Measurements from ENCODE around the gene PTPRF. TPM values are rescaled to one million over a fixed set of nuclear protein-coding genes. Genes with fewer than 3 reads are reported as not detected.

PTPRF gene
- total and polyA plus RNA-seq, 4 donors, result 41.2 to 241 (median 85.6) TPM

DNA sequence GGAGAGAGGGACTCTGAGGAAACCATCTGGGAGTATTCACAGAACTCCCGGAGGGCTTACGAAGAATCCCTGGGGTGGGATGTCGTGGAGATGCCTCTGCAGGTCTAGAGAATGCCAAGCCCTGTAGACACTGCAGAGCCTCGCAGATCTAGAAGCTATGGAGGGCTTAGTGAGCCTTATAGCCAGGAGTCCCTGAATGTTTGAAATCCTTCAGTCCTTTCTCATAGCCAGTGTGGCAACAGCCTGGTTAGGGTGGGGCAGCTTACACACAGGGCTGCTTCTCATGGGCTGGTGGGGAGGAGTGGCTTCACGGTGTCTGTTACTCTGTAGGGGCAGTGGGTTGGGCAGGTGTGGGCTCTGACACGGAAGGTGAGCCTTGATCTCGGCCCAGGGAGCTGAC is 75.1 kb downstream of the PTPRF start:
- no peaks in the 10 kb centered on the region for H3K9me3 ChIP-seq (ENCODE audit: control insufficient read depth in 4 of 4, low read length in 3 of 4)
- H3K4me3 ChIP-seq (ENCODE audit: low read depth in 1 of 3, low read length in 3 of 3), result no peak overlapping the region
- no peaks in the 10 kb centered on the region for H3K4me1 ChIP-seq (ENCODE audit: control insufficient read depth in 4 of 4, insufficient read depth in 4 of 4, low read length in 3 of 4)
- H3K27ac ChIP-seq (ENCODE audit: low read depth in 1 of 2, low read length in 2 of 2), result no peak overlapping the region
- no peak for DNase-seq (ENCODE audit: low spot score)
- no peak overlapping the region for H3K9ac ChIP-seq (ENCODE audit: low read depth in 1 of 2, low read length in 2 of 2)
- WGBS, result 94% methylated on average over 7 of the region's 7 CpGs
- H3K36me3 ChIP-seq (ENCODE audit: control insufficient read depth in 4 of 4, insufficient read depth in 3 of 4, low read depth in 1 of 4, low read length in 3 of 4), result peaks cover 22 to 85% (median 63%) of the 10 kb centered on the region in 4 donors
- H3K27me3 ChIP-seq (ENCODE audit: control insufficient read depth in 4 of 4, insufficient read depth in 4 of 4, low read length in 3 of 4), result no peaks in the 10 kb centered on the region
- TF ChIP-seq EGR1 (IDR thresholded peaks at IDR 0.05; ENCODE audit: low read depth in 2 of 2) (no peak), YY1 (IDR thresholded peaks at IDR 0.05) (no peak), HNF4G (IDR thresholded peaks at IDR 0.05) (no peak), FOXA2 (IDR thresholded peaks at IDR 0.05) (no peak), RAD21 (IDR thresholded peaks at IDR 0.05) (no peak), TAF1 (conservative IDR thresholded peaks at IDR 0.05) (no peak), NR2F2 (IDR thresholded peaks at IDR 0.05) (no peak), SP1 (IDR thresholded peaks at IDR 0.05) (no peak), GABPA (IDR thresholded peaks at IDR 0.05 in 1 of 2, conservative IDR thresholded peaks at IDR 0.05 in 1 of 2) (no peak), JUND (IDR thresholded peaks at IDR 0.05) (no peak), FOXA1 (IDR thresholded peaks at IDR 0.05) (no peak)
- TF ChIP-seq, protein P1, sequence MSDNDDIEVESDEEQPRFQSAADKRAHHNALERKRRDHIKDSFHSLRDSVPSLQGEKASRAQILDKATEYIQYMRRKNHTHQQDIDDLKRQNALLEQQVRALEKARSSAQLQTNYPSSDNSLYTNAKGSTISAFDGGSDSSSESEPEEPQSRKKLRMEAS (IDR thresholded peaks at IDR 0.05), result no peak
- TF ChIP-seq, protein P2, sequence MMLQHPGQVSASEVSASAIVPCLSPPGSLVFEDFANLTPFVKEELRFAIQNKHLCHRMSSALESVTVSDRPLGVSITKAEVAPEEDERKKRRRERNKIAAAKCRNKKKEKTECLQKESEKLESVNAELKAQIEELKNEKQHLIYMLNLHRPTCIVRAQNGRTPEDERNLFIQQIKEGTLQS (IDR thresholded peaks at IDR 0.05), result no peak
- TF ChIP-seq, protein P3, sequence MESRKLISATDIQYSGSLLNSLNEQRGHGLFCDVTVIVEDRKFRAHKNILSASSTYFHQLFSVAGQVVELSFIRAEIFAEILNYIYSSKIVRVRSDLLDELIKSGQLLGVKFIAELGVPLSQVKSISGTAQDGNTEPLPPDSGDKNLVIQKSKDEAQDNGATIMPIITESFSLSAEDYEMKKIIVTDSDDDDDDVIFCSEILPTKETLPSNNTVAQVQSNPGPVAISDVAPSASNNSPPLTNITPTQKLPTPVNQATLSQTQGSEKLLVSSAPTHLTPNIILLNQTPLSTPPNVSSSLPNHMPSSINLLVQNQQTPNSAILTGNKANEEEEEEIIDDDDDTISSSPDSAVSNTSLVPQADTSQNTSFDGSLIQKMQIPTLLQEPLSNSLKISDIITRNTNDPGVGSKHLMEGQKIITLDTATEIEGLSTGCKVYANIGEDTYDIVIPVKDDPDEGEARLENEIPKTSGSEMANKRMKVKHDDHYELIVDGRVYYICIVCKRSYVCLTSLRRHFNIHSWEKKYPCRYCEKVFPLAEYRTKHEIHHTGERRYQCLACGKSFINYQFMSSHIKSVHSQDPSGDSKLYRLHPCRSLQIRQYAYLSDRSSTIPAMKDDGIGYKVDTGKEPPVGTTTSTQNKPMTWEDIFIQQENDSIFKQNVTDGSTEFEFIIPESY (IDR thresholded peaks at IDR 0.05), result no peak
- TF ChIP-seq, protein P4, sequence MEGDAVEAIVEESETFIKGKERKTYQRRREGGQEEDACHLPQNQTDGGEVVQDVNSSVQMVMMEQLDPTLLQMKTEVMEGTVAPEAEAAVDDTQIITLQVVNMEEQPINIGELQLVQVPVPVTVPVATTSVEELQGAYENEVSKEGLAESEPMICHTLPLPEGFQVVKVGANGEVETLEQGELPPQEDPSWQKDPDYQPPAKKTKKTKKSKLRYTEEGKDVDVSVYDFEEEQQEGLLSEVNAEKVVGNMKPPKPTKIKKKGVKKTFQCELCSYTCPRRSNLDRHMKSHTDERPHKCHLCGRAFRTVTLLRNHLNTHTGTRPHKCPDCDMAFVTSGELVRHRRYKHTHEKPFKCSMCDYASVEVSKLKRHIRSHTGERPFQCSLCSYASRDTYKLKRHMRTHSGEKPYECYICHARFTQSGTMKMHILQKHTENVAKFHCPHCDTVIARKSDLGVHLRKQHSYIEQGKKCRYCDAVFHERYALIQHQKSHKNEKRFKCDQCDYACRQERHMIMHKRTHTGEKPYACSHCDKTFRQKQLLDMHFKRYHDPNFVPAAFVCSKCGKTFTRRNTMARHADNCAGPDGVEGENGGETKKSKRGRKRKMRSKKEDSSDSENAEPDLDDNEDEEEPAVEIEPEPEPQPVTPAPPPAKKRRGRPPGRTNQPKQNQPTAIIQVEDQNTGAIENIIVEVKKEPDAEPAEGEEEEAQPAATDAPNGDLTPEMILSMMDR (IDR thresholded peaks at IDR 0.05; ENCODE audit: low read depth, low read length, missing input control), result no peak

DNA sequence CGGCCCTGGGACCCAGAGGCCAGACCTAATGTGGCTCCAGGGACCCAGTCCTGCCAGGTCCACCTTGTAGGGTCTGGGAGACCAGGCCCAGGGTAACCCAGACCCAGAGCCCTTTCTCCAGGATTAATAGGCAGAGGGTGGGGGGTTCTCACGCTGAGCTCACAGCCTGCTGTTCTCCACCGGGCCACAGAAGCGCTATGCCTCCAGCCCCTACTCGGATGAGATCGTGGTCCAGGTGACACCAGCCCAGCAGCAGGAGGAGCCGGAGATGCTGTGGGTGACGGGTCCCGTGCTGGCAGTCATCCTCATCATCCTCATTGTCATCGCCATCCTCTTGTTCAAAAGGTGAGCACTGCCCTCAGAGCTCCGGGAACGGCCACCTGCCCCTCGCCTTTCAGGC is 75.9 kb downstream of the PTPRF start:
- peaks cover 18 to 89% (median 65%) of the 10 kb centered on the region in 4 donors for H3K36me3 ChIP-seq (ENCODE audit: control insufficient read depth in 4 of 4, insufficient read depth in 3 of 4, low read depth in 1 of 4, low read length in 3 of 4)
- no peak for TF ChIP-seq TAF1 (conservative IDR thresholded peaks at IDR 0.05)
- no peak for TF ChIP-seq HNF4A (conservative IDR thresholded peaks at IDR 0.05)
- TF ChIP-seq, protein P3 (IDR thresholded peaks at IDR 0.05), result no peak
- TF ChIP-seq RXRA (IDR thresholded peaks at IDR 0.05), result no peak
- TF ChIP-seq RAD21 (IDR thresholded peaks at IDR 0.05), result no peak
- TF ChIP-seq, protein P4 (IDR thresholded peaks at IDR 0.05; ENCODE audit: low read depth, low read length, missing input control), result no peak
- TF ChIP-seq, protein P2 (IDR thresholded peaks at IDR 0.05), result no peak
- TF ChIP-seq HNF4G (IDR thresholded peaks at IDR 0.05), result no peak
- no peak for TF ChIP-seq FOXA2 (IDR thresholded peaks at IDR 0.05)
- no peak for TF ChIP-seq NR2F2 (IDR thresholded peaks at IDR 0.05)
- TF ChIP-seq, protein P1 (IDR thresholded peaks at IDR 0.05), result no peak
- no peak for TF ChIP-seq EGR1 (IDR thresholded peaks at IDR 0.05; ENCODE audit: low read depth in 2 of 2)
- TF ChIP-seq JUND (IDR thresholded peaks at IDR 0.05), result no peak
- H3K4me1 ChIP-seq (ENCODE audit: control insufficient read depth in 4 of 4, insufficient read depth in 4 of 4, low read length in 3 of 4), result no peaks in the 10 kb centered on the region
- H3K4me3 ChIP-seq (ENCODE audit: low read depth in 1 of 3, low read length in 3 of 3), result no peak overlapping the region
- WGBS, result 94% methylated on average over 13 of the region's 13 CpGs
- no peak overlapping the region for H3K27ac ChIP-seq (ENCODE audit: low read depth in 1 of 2, low read length in 2 of 2)
- H3K27me3 ChIP-seq (ENCODE audit: control insufficient read depth in 4 of 4, insufficient read depth in 4 of 4, low read length in 3 of 4), result no peaks in the 10 kb centered on the region
- no peak for DNase-seq (ENCODE audit: low spot score)
- no peak overlapping the region for H3K9ac ChIP-seq (ENCODE audit: low read depth in 1 of 2, low read length in 2 of 2)
- H3K9me3 ChIP-seq (ENCODE audit: control insufficient read depth in 4 of 4, low read length in 3 of 4), result no peaks in the 10 kb centered on the region
